HT-29 (cell line): ENCODE measurements around the gene OR2W1. TPM values are rescaled to one million over a fixed set of nuclear protein-coding genes. Genes with fewer than 3 reads are reported as not detected.

Experiments used
- DNase-seq: peaks from one replicate; pipeline ENCODE4 v3.0.0-alpha.2; 2015; ENCODE audit warnings: low spot score
- total RNA-seq: library from RNA; depleted of rRNA; stranded (reverse); fragments of >200 nt; shearing (Covaris generic); gene quantifications from 2 replicates; pipeline ENCODE4 v1.2.3, GENCODE V29; 2014; rRNA removed

OR2W1 gene, protein sequence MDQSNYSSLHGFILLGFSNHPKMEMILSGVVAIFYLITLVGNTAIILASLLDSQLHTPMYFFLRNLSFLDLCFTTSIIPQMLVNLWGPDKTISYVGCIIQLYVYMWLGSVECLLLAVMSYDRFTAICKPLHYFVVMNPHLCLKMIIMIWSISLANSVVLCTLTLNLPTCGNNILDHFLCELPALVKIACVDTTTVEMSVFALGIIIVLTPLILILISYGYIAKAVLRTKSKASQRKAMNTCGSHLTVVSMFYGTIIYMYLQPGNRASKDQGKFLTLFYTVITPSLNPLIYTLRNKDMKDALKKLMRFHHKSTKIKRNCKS
- total RNA-seq: not detected in 2 replicates

DNA sequence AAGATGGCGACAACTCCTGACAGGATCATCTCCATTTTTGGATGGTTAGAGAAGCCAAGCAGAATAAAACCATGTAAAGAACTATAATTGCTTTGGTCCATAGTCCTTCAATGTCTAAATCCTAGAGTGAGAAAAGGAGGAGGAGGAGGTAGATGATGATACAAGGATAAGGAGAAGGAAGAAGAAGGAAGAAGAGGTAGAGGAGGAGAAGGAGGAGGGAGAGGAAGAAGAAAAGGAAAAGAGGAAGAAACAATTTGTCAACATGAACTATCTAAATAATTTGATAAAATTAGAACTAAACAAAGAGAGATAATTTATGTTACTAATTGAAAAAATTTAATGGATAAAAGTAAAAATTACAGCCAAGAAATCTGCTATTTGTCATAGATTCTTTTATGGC, at the start of gene OR2W1:
TSS of gene OR2W1 (minus strand) at position 101 of the 400 bp plus-strand sequence. CDS start at position 101, 0 bp downstream.
- no peak for DNase-seq

DNA sequence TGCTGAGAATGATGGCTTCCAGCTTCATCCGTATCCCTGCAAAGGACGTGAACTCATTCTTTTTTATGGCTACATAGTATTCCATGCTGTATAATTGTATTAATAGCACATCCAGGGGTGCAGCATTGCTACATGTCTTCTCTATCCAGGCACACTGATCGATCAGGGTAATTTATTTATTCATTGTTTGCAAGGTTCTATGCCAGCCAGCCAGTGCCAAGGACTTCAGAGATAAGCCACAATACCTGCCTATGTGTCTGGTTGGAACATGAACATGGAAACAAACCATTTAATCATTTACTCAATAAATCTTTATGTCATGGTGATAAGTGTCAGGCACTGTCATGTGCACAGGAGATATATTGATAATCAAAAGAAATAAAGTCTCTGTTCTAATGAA, 48.0 kb upstream of the OR2W1 start:
- no peak for DNase-seq

DNA sequence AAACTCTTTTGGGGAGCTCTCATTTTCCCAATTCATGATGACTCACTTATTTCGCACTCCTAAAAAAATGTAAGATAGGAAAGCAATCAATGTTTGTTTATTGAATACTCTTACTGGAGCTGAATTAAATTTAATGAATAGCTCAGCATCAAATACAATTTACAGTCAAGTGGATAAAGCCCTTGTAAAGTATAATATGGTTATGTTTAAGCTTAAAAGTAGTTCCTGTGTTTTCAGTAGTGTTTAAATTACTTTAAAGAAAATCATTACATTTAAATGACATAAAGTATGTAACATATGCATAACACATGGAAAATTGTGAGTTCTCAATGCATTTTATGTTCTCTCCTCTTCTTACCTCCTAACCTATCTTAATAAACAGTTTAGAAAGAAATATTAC, 42.2 kb upstream of the OR2W1 start, which contains the start of gene OR2B3:
TSS of gene OR2B3 (minus strand) at position 101 of the 400 bp plus-strand sequence. CDS start at position 36, 65 bp downstream.
- DNase-seq: no peak

DNA sequence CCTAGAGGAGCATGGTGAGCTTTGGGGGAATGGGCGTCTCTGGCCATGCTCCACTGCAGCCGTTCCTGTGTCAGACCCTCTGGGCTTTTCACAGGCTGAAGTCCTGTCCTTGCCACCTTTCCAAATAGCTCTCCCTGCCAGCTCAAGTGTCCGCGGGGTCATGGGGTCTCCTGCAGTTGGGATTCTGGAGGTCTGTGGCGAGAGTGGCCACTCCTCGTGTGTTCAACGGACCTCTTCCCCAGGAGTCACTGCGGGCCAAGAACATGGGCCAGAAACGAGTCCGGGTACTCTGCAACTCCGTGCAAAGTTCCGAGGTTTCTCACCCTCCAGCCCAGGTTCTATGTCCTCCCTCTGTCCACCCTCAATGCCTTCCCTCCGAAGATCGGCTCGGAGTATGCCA, 37.5 kb upstream of the OR2W1 start:
- DNase-seq: no peak

DNA sequence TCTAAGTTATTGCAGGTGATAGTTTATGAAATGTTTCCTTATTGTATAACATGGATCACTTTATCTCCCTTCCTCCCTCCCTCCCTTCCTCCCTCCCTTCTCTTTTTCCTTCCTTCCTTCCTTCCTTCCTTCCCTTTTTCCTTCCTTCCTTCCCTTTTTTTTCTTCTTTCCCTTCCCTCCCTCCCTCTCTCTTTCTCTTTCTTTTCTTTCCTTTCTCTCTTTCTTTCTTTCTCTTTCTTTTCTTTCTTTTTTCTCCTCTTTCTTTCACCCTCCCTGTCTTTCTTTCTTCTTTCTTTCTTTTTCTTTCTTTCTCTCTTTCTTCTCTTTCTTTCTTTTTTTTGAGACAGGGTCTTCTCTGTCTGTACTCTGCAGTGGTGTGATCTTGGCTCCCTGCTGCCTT, 36.3 kb upstream of the OR2W1 start:
- no peak for DNase-seq

DNA sequence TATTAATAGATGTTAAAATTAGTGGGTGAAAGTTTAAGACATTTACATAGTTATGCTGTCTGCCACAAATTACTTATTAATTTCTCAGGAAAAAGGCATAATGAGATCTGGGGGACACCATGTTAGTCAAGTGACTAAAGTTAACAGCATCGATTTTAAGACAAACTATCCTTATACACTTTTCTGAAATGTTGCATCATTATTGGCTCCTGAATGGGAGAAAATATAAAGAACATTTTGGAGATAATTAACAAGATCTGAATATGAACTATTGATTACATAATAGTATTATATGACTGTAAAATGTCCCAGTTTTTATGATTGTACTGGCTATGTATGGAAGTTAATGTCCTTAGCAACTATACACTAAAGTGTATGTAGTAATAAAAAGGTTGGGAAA, 34.2 kb upstream of the OR2W1 start:
- no peak for DNase-seq

DNA sequence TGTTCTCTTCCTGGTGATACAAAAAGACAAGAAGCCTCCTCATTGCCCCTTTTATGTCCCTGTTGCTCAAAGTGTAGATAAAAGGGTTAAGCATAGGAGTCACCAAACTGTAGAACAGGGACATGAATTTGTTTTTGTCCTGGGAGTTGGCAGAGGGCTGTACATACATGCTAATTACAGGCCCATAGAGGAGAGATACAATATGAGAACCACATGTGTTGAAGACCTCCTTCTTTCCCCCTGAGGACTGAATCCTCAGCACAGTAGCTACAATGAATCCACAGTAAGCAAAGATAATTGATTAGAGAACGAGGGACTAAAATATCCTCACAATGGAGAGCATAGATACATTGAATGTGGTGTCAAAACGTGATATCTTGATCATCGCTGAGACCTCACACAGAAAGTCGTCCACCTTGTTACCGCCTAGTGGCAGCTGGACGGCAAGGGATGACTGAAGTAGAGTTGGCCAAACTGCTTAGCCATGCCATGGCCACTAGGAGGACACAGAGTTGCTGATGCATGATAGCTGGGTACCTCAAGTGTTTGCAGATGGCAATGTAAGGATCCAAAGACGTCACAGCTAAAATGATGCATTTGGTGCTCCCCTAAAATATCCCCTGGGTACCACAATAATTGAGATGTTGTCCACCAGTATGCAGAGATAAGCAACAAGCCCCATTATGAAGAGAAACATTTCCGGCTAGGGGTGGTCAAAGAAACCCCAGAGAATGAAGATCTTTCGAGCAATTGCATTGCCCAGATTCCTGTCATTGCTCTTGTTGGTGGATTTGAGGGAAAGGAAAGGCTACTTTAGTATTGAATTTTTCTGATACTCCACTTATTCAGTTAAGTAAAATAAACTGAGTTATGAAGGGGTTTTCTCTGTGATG, 27.1 kb upstream of the OR2W1 start:
- DNase-seq: peak; percentile 62

DNA sequence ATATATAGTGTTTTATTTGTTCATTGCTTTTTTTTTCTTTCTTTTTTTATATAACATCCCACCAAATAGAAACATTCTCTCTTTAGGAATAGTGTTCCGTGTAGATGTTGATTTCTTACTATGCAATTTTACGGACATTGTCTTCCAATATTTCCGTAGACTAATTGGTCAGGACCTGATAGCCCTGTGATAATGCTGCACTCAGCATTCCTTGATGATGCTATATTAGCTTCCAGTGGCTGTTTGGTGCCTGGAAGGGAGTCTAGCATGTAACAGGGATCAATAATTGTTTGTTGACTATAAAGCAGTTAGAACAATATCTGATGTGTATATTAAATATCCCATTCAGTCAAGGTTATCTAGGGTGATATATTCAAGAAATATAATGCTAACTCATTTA, 6.7 kb upstream of the OR2W1 start:
- no peak for DNase-seq

DNA sequence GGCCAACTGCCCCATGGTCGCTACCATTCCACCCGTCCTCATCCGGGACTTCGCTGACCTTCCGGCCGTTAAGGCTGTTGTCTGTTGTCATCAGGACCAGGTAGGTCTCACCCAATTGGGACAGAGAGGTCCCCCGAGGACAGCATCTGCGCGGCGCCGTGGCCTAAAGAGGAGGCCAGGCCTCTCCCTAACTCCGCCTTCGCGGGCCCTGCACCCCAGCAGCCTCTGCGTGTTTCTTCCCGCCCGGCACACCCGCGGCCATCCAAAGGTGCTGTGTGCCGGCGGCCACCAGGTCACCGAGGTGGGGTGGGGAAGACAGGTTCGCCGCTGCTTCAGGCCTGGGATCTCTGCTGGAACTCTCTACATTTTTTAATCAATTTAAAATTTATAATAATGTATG, 9.0 kb downstream of the OR2W1 start:
- no peak for DNase-seq

DNA sequence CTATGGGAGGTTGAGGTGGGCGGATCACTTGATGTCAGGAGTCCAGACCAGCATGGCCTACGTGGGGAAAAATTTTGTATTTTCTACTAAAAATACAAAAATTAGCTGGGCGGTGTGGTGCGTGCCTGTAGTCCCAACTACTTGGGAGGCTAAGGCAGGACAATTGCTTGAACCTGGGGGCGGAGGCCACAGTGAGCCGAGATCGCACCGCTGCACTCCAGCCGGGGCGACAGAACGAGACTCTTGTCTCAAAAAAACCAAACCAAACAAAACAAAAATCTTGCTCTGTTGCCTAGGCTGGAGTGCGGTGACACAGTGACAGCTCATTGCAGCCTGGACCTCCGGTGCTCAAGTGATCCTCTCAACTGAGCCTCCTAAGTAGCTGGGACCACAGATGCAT, 16.2 kb downstream of the OR2W1 start:
- no peak for DNase-seq

DNA sequence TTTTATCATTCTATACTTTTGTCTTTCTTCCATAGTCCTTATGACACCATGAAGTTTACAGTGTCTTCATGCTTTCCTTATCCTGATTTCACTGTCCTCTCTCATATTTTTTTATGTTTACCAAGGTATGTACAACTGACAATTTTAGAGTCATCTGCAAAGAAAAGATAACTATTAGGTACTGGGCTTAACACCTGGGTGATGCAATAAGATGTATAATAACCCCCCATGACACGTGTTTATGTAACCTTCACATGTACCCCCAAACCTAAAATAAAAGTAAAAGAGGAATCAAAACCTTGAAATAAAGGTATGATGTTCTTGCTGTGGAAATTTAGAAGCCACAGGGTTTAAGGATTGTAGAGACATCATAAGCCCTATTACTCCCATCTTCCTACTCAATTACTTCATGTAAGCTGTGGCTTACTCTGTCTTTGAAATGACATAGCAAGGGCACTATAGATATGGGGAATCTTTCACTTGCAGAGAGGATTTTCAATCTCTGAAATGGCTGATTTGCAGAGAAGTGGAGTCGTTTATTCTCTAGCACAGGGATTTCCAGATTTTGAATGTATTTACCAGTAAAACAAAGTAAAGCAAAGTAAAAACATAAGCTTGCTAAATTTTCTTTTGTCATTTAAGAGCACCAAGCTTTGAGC, 18.9 kb downstream of the OR2W1 start:
- no peak for DNase-seq

DNA sequence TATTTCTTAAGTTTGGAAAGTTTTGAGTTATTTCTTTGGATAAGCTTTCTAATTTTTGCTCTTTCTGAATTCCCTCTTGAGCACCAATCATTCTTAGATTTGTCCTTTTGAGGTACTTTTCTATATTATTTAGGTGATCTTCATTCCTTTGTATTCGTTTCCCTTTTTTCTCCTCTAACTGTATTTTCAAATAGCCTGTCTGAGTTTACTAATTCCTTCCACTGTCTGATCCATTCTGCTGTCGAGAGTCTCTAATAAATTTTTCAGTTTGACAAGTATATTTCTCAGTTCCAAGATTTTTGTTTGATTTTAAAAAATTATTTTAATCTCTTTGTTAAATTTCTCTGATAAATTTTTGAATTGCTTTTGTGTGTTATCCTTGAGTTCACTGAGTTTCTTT, 23.5 kb downstream of the OR2W1 start:
- DNase-seq: no peak

DNA sequence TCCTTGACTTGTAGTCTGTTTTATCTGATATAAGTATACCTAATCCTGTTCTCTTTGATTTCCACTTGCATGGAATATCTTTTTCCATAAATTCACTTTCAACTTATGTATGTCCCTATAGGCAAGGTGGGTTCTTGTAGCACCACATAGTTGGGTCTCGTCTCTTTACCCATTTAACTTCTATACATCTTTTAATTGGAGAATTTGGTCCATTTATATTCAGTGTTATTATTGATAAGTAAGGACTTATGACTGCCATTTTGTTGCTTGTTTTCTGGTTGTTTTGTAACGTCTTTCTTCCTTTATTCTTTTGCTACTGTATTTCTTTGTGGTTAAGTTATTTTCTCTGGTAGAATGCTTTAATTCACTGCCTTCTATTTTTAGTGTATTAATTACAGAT, 25.3 kb downstream of the OR2W1 start:
- no peak for DNase-seq

DNA sequence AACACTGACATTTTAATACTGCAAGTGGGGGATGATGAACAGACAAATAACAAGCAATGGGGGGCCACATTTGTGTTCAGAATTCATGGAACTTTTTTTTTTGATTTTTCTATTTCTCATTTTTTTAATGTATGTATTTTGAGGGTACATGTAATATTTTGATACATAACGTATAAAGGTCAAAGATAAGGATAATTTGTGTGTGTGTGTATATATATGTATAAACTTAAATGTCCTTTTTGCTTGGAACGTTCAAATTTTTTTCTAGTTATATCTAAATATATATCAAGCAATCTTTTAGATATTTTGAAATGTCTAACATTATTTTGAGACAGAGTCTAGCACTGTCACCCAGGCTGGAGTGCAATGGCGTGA, 27.6 kb downstream of the OR2W1 start:
- DNase-seq: no peak

DNA sequence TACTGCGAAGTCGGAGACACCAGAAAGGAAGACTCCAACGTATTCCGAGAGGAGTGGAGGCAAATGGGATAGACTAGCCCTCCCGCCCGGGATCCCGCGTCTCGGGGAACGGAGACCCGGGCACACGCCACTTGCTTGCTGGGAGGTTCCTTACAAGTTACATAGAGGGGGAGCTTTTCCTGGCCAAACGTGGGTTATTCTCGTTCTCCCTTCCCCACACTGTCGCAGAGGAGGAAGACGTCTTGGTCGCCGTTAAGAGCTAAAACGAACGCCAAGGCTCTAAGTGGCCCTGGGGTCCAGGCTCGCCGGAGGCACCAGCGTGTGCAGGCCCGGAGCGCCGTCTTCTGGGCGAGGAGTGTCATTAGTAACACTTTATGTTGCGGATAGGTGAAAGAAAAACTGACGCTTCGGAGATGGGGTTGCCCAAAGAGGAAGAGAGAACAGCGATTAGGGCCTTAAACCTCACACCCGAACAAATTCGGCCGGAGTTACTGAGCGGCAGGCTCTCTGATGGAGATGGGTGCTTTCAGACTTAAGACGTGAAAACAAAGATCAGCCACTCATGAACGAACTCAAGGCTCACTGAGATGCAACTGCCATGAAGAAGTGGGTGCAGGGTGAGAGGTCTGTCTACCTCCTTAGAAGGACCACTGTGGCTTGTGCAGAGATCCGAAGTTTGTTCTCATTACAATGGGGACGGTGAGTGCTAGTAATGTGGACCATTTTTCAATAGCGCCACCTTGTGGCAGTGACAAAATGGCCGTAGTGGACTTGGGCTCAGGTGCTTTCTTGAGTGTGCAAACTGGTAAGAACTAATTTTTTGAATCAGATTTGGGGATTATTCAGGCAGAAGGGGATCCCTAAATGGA, 28.2 kb downstream of the OR2W1 start:
- peak; percentile 94 for DNase-seq

DNA sequence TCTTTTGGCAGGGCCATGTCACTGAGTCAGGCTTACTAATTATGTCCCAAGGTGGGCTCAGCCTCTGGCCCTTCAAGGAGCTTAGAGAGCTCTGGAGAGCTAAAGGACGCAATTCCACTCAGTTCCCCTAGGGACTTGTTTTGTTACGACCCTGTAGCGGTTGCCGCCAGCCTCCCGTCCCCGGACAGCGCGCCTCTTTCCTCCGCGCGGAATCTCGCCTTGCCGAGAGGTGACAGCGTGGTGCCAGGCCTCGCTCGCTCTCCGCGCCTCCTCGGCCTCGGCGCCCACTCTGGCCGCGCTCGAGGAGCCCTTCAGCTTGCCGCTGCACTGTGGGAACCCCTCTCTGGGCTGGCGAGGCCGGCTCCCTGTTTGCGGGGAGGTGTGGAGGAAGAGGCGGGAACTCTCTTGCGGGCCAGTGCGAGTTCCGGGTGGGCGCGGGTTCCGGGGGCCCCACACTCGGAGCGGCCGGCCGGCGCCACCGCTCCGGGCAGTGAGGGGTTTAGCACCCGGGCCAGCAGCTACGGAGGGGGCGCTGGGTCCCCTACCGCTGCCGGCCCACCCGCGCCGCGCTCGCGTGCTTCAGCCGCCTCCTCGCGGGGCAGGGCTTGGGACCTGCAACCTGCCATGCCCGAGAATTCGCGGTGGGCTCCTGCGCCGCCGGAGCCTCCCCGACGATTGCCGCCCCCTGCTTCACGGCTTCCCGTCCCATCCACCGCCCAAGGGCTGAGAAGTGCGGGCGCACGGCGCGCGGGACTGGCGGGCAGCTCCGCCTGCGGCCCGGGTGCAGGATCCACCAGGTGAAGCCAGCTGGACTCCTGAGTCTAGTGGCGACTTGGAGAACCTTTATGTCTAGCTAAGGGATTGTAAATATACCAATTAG, 30.0 kb downstream of the OR2W1 start:
- DNase-seq: no peak

DNA sequence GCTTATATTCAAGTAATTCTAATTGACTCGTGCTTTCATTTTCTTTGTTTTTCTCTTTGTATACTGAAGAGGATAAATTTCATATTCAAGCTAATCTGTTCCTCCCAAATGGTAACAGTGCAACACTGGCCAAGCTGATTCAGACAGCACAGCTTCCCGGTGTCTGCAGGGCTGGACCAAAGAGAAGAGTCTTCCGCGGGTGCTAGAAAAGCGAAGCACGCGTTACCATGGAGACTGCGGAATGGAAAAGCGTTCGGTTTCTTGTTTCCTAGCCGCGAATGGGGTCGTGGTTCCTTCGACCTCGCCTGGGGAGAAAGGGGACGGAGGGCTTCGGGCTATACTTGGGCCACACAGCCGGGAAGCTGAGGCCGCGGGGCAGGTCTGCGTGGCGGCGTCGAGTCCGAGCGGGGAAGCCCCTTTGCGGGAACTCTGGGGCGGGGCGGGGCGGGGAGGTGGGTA, 33.7 kb downstream of the OR2W1 start:
- no peak for DNase-seq

DNA sequence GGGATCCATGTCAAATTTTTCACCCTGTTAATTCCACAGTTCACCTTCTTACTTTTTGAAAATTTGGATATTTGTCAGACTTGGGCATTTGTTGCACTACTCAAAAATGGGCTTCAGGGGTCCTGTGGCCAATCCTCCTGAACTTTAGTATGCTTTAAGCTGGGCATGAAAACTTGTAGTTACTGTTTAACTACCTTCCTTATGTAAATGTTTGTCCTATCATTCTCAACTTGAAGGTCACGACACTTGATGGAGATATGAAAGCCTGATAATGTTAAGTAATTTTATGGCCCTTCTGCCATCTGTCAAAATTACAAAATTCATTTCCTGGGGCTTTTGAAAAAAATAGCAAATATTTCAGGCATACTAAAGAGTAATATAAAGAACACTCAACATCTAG, 35.6 kb downstream of the OR2W1 start:
- DNase-seq: no peak

DNA sequence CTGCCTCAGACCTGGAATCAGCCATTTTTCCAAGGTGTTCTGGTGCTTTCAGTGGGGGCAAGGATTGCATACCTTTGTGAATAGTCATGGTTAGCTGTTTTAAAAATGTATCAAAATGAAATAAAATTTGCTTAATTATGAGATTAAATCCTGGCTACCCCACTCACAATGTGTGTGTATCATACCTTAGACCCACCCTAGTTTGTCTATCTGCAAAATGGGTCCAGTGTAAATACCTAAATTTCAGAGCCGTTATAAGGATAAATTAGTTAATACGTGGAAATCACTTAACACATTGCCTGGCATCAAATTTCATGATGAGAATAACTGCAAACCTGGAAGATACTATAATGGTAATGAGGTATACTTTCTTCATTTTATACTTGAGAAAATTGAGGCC, 36.9 kb downstream of the OR2W1 start:
- no peak for DNase-seq
